Measurements from ENCODE around the gene ZNF892. TPM values are rescaled to one million over a fixed set of nuclear protein-coding genes. Genes with fewer than 3 reads are reported as not detected.

The ZNF892 gene
- total RNA-seq, 1 donor from 2014 or later = 11.2 TPM

DNA sequence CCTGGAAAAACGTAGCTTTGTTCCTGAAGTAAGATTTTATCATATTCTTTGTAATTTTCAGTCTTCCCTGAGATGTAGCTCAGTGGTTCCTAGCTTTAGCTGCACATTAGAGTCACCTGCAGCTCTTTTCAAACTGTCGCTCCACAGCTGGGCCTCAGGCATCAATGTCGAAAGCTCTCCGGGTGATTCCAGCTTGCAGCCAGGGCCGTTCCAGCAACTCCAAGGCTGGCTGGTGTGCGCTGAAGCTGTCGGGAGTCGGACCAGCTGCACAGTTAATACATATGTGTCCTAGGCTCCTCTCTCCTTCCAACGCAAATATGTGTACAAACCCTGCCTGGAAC, 42.3 kb upstream of the ZNF892 start:
- H3K36me3 Mint-ChIP-seq (ENCODE audit: low read depth, unreplicated experiment) = peaks cover 4% of the 10 kb centered on the region
- H3K9me3 Mint-ChIP-seq (ENCODE audit: unreplicated experiment) = no peaks in the 10 kb centered on the region
- H3K27ac Mint-ChIP-seq (ENCODE audit: unreplicated experiment) = peak overlapping the region; percentile 99
- DNase-seq (ENCODE audit: low spot score) = no peak
- TF ChIP-seq CTCF (IDR thresholded peaks at IDR 0.05; ENCODE audit: unreplicated experiment) = no peak
- H3K27me3 Mint-ChIP-seq (ENCODE audit: unreplicated experiment) = peaks cover 9% of the 10 kb centered on the region
- H3K4me1 Mint-ChIP-seq (ENCODE audit: unreplicated experiment) = peaks cover 27% of the 10 kb centered on the region
- peak overlapping the region; percentile 99 for H3K4me3 Mint-ChIP-seq (ENCODE audit: unreplicated experiment)

- no peaks in the 10 kb centered on the region for H3K9me3 Mint-ChIP-seq (ENCODE audit: unreplicated experiment)
- H3K36me3 Mint-ChIP-seq (ENCODE audit: low read depth, unreplicated experiment) = peaks cover under 1% of the 10 kb centered on the region
- H3K4me1 Mint-ChIP-seq (ENCODE audit: unreplicated experiment) = peaks cover 23% of the 10 kb centered on the region
- TF ChIP-seq CTCF (IDR thresholded peaks at IDR 0.05; ENCODE audit: unreplicated experiment) = no peak
- H3K27me3 Mint-ChIP-seq (ENCODE audit: unreplicated experiment) = peaks cover 6% of the 10 kb centered on the region
- peak within 1 kb of the TSS; percentile 99 for H3K27ac Mint-ChIP-seq (ENCODE audit: unreplicated experiment)
- peak within 1 kb of the TSS; percentile 99 for H3K4me3 Mint-ChIP-seq (ENCODE audit: unreplicated experiment)
- DNase-seq (ENCODE audit: low spot score) = peak; percentile 96
These were observed 41.8 kb upstream of the ZNF892 start, which contains the start of gene ZNF2 for GRCh38 chr2:95165371-95166064. TSS of gene ZNF2 (plus strand) at chr2:95165809. CDS start at chr2:95176227, 10,418 bp downstream.

- DNase-seq (ENCODE audit: low spot score) = no peak
- Mint-ChIP-seq H3K36me3 (ENCODE audit: low read depth, unreplicated experiment) (no peaks in the 10 kb centered on the region), H3K4me1 (ENCODE audit: unreplicated experiment) (peaks cover 23% of the 10 kb centered on the region), H3K27me3 (ENCODE audit: unreplicated experiment) (peaks cover 6% of the 10 kb centered on the region), H3K9me3 (ENCODE audit: unreplicated experiment) (no peaks in the 10 kb centered on the region), H3K27ac (ENCODE audit: unreplicated experiment) (peak overlapping the region; percentile 99), H3K4me3 (ENCODE audit: unreplicated experiment) (peak overlapping the region; percentile 99)
- no peak for TF ChIP-seq CTCF (IDR thresholded peaks at IDR 0.05; ENCODE audit: unreplicated experiment)
These were observed 41.1 kb upstream of the ZNF892 start for GRCh38 chr2:95166065-95166763.

DNA sequence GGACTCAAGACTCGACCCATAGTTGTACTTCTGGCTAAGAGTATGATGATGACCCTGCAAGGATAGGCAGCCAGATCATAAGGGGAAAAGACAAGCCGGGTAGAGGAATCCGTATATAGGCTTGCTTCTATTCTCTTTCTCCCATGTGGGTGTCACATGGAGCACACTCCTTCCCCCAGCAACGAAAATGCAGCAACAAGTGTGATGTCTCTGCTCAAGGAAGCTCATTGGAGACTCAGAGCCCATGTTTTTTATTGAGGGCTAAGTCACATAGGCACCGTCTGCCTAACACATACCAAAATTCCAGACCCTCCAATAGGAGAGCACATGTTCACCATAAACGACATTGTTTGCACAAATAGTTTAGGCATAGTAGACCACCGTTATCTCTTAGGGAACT, 35.4 kb upstream of the ZNF892 start:
- H3K4me3 Mint-ChIP-seq (ENCODE audit: unreplicated experiment) = no peak overlapping the region
- DNase-seq (ENCODE audit: low spot score) = no peak
- no peak for TF ChIP-seq CTCF (IDR thresholded peaks at IDR 0.05; ENCODE audit: unreplicated experiment)
- H3K36me3 Mint-ChIP-seq (ENCODE audit: low read depth, unreplicated experiment) = no peaks in the 10 kb centered on the region
- peaks cover 3% of the 10 kb centered on the region for H3K27me3 Mint-ChIP-seq (ENCODE audit: unreplicated experiment)
- H3K27ac Mint-ChIP-seq (ENCODE audit: unreplicated experiment) = no peak overlapping the region
- no peaks in the 10 kb centered on the region for H3K9me3 Mint-ChIP-seq (ENCODE audit: unreplicated experiment)
- peaks cover 3% of the 10 kb centered on the region for H3K4me1 Mint-ChIP-seq (ENCODE audit: unreplicated experiment)

DNA sequence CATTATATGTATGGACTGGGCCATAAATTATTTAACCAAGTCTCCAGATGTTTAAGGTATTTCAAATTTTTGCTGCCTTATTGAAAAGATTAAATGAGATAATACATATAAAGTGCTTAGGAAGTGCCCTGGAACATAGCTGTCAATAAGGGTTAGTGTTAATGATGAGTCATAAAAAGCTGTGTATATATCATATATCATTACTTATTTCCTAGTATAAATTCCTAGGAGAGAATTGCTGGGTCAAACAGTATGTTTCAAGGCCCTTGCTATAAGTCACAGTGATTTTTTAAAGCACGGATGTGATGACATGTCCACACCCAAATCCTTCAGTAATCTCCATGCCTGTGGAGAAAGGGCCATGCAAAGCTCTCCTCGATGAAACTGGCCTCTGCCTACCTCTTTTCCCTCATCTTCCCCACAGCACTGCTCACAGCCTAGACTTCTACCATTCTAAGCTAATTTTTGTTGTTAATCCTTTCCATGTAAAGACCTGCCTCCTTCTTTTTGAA, 33.2 kb upstream of the ZNF892 start:
- Mint-ChIP-seq H3K4me3 (ENCODE audit: unreplicated experiment) (no peak overlapping the region), H3K9me3 (ENCODE audit: unreplicated experiment) (no peaks in the 10 kb centered on the region), H3K27me3 (ENCODE audit: unreplicated experiment) (no peaks in the 10 kb centered on the region), H3K27ac (ENCODE audit: unreplicated experiment) (no peak overlapping the region), H3K36me3 (ENCODE audit: low read depth, unreplicated experiment) (peaks cover 3% of the 10 kb centered on the region), H3K4me1 (ENCODE audit: unreplicated experiment) (peaks cover 3% of the 10 kb centered on the region)
- DNase-seq (ENCODE audit: low spot score) = no peak
- no peak for TF ChIP-seq CTCF (IDR thresholded peaks at IDR 0.05; ENCODE audit: unreplicated experiment)
